Endothelial cell of umbilical vein (primary cell): ENCODE data around the gene GTF2E1.
"Not testable (repeated sequence)": the region's sequence is repeated elsewhere in the genome, so short reads cannot be mapped to it uniquely, and the experiment has no call there.

Experiments used
- EZH2 ChIP-seq: IDR thresholded peaks from 2 replicates; pipeline ENCODE4 v1.6.1; 2012; ENCODE audit warnings: borderline replicate concordance, low read depth, mild to moderate bottlenecking, moderate library complexity, low read length, inconsistent platforms; ENCODE audit not compliant: severe bottlenecking
- GATA2 ChIP-seq: IDR thresholded peaks from 2 replicates; pipeline ENCODE4 v1.7.0; 2011; ENCODE audit warnings: low read depth, mild to moderate bottlenecking, moderate library complexity, mixed read lengths, low read length; ENCODE audit not compliant: insufficient read length, insufficient read depth
- JUN ChIP-seq: IDR thresholded peaks from 2 replicates; pipeline ENCODE4 v1.6.1; 2011; ENCODE audit warnings: borderline replicate concordance, low read depth; ENCODE audit not compliant: insufficient read length, insufficient read depth
- MYC ChIP-seq: IDR thresholded peaks from one replicate; pipeline ENCODE4 v1.6.1; 2011; ENCODE audit warnings: mild to moderate bottlenecking, low read depth, low read length
- POLR2A ChIP-seq: IDR thresholded peaks from 2 replicates; pipeline ENCODE4 v1.6.1; 2012; ENCODE audit warnings: low read depth, mild to moderate bottlenecking, control low read depth, low read length
- POLR2AphosphoS5 ChIP-seq: IDR thresholded peaks from 2 replicates; pipeline ENCODE4 v1.6.1; 2012; ENCODE audit warnings: low read depth, mild to moderate bottlenecking, control low read depth, low read length, moderate library complexity; ENCODE audit not compliant: insufficient read depth
- TF ChIP-seq, protein P1 (sequence below), 2 donors: IDR thresholded peaks; 1 replicate in 1 of 2; 2 replicates in 1 of 2; pipeline ENCODE4 v1.5.1; 2011; ENCODE audit warnings: low read length in 2 of 2, mild to moderate bottlenecking in 2 of 2, moderate library complexity in 2 of 2, control low read depth in 1 of 2, inconsistent platforms in 1 of 2, low read depth in 1 of 2; ENCODE audit not compliant: insufficient read depth in 1 of 2; ENCODE audit errors: extremely low read depth in 1 of 2
- TF ChIP-seq, protein P2 (sequence below): IDR thresholded peaks from 2 replicates; pipeline ENCODE4 v1.6.1; 2011; ENCODE audit not compliant: insufficient read depth, insufficient read length

DNA sequence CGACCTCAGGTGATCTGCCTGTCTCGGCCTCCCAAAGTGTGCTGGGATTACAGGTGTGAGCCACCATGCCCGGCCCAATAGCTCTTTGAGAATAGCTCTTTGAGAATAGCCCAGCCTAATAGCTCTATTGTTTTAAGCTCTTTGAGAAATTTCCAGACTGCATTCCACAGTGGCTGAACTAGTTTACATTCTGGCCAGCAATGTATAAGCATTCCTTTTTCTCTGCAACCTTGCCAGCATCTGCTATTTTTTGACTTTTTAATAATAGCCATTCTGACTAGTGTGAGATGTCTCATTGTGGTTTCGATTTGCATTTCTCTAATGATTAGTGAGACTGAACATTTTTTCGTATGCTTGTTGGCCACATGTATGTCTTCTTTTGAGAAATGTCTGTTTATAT is 43.3 kb downstream of the GTF2E1 start:
- TF ChIP-seq, protein P1, sequence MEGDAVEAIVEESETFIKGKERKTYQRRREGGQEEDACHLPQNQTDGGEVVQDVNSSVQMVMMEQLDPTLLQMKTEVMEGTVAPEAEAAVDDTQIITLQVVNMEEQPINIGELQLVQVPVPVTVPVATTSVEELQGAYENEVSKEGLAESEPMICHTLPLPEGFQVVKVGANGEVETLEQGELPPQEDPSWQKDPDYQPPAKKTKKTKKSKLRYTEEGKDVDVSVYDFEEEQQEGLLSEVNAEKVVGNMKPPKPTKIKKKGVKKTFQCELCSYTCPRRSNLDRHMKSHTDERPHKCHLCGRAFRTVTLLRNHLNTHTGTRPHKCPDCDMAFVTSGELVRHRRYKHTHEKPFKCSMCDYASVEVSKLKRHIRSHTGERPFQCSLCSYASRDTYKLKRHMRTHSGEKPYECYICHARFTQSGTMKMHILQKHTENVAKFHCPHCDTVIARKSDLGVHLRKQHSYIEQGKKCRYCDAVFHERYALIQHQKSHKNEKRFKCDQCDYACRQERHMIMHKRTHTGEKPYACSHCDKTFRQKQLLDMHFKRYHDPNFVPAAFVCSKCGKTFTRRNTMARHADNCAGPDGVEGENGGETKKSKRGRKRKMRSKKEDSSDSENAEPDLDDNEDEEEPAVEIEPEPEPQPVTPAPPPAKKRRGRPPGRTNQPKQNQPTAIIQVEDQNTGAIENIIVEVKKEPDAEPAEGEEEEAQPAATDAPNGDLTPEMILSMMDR (IDR thresholded peaks at IDR 0.05; ENCODE audit: extremely low read depth in 1 of 2, insufficient read depth in 1 of 2, low read depth in 1 of 2, low read length in 2 of 2): not testable (repeated sequence)
- TF ChIP-seq MYC, POLR2A, POLR2AphosphoS5, EZH2, JUN, GATA2: not testable (repeated sequence)
- TF ChIP-seq, protein P2, sequence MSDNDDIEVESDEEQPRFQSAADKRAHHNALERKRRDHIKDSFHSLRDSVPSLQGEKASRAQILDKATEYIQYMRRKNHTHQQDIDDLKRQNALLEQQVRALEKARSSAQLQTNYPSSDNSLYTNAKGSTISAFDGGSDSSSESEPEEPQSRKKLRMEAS: not testable (repeated sequence)
